Measurements from ENCODE around the gene NTN1.

NTN1 gene

DNA sequence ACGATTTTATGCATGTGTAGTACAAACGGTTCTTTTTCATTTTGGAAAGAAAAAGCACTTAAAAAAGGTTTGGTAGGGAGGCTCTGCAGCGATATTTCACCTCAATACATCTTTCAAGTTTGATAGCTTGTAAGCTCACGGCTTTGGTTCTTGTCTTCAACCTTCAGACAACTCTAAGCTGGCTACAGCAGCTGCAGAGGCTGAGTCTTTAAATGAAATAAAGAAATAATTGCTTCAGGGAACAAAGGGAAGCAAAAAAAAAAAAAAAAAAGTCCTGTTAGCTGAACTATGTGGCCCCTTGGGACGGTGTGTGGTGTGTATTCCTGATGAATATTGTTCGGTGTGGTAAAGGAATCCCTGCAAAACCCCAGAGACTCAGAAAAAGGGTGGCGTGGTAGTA lies 265.1 kb downstream of the NTN1 start:
- DNase-seq = no peak

DNA sequence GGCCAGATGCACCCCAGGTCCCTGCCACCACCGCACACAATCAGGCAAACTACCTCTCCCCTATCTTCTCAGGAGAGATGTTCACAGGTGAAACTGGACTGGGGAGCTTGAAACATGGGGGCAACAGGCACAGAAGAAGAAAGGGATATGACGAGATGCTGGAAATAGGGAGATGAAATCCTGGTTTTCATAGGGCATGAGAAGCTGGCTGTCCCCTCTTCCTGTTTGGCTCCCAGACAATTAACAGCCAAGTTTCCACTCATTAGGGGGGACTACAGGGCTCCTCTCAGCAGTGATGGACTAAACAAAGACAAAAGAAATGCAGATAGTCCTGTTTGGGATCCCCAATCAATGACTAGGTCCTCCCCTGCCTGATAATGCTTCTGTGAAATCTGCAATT lies 266.0 kb downstream of the NTN1 start:
- no peak for DNase-seq

DNA sequence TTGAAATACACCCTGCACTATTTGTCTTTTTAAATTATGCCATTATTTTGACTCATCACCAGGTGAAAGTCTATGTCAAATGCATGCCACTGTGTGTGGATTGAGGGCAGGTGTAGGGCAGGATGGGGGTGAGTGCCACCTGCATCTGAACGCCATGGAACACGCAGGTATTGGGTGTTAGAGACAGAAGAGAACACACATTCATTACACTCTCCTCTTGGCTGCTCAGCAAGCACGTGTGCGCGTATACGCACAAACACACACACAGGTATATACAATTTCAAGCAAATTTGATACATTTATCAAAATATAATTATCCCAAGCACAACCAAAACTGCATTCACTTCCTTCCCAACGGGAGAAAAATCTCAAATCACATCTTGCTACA lies 268.9 kb downstream of the NTN1 start:
- no peak for DNase-seq

DNA sequence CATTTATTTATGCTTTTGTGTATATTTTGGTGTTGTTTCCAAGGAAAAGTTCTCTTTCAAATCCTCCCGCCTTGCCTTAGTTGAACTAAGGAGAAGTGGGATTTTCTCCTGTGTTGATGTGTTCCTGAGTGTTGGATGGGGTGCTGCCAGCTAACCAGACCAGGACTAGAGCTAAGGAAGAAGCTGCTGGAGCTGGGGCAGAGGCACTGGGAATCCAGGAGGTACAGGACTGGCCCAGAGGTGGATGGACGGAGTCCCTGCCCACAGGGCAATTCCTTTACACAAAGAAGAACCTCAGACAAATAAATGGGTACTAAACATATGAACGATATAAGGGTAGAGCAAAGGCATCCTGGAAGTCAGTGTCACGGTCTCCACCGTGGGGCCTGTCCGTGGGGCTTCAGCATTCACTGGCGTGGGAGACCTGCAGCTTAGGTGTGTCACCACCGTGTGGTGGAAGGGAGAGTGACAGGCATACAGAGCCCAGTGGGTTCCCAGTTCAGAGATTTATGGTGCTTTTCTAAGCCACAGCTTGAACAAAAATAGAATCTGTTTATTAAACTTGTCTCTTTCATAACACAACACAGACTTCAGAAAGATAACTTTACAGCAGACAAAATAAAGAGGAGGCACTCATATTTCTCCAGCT lies 270.7 kb downstream of the NTN1 start:
- peak; percentile 31 for DNase-seq

DNA sequence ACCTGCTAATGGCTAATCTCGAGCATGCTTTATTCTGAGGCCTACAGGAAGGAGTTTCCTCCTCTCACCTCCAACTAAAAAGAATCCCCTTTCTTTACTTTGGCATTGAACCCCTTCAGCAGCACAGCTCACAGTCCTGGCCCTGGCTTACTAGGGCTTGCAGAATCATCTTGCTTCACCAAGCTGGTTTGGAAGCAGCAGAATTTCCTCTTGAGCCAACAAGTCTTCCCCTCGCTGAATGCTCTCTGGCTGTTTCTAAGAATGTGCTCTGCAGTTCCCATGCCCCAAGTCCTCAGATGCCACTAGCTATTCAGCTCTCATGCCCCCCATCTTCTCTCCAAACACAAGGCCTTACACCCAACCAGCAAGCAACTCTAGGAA lies 271.2 kb downstream of the NTN1 start:
- DNase-seq = no peak

Measured in fibroblast of skin of scalp (primary cell).